Osteocyte (in vitro differentiated cells): Measurements from ENCODE around the gene HMX1. TPM values are rescaled to one million over a fixed set of nuclear protein-coding genes. Genes with fewer than 3 reads are reported as not detected.

Experiments
- DNase-seq: peaks from one replicate; pipeline ENCODE4 v3.0.0; 2021; ENCODE audit warnings: mixed read lengths; ENCODE audit not compliant: unreplicated experiment; ENCODE audit errors: extremely low spot score
- H3K27ac Mint-ChIP-seq: one replicate; pipeline ENCODE4 v1.8.0; 2021; ENCODE audit warnings: mild to moderate bottlenecking, mixed read lengths; ENCODE audit not compliant: unreplicated experiment
- H3K27me3 Mint-ChIP-seq: one replicate; pipeline ENCODE4 v1.8.0; 2021; ENCODE audit warnings: mixed read lengths; ENCODE audit not compliant: unreplicated experiment
- H3K36me3 Mint-ChIP-seq: one replicate; pipeline ENCODE4 v1.8.0; 2021; ENCODE audit warnings: mixed read lengths; ENCODE audit not compliant: unreplicated experiment
- H3K4me1 Mint-ChIP-seq: one replicate; pipeline ENCODE4 v1.8.0; 2021; ENCODE audit warnings: mixed read lengths; ENCODE audit not compliant: unreplicated experiment
- H3K4me3 Mint-ChIP-seq: one replicate; pipeline ENCODE4 v1.8.0; 2021; ENCODE audit warnings: mild to moderate bottlenecking, moderate library complexity, mixed read lengths; ENCODE audit not compliant: unreplicated experiment
- H3K9me3 Mint-ChIP-seq: one replicate; pipeline ENCODE4 v1.8.0; 2021; ENCODE audit warnings: mixed read lengths; ENCODE audit not compliant: unreplicated experiment
- CTCF ChIP-seq: fragments of 200-600 bp; sonication (generic); IDR thresholded peaks from 2 replicates; pipeline ENCODE4 v1.5.0; 2021; ENCODE audit warnings: antibody characterized with exemption, mild to moderate bottlenecking, moderate library complexity
- total RNA-seq: library from RNA; stranded (reverse); gene quantifications from 2 replicates; pipeline ENCODE4 v1.2.1, GENCODE V29; 2021

The HMX1 gene
- total RNA-seq, 1 donor from 2014 or later, result 3.5 TPM

DNA sequence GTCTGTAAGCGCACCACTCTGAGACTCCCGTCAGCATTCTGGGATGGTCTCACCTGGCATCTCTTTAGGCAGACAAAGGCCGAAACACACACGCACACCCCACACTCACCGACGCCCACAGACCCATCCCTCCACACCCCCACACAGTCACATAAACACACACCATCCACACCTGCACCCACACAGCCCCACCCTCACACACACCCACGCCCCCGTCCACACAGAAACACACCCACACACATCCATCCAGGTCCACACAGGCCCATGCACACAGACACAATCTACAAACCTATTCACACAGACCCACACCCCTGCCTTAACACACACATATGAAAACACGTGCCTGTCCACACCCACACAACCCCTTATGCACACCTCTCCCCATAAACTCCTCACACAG, 9.2 kb upstream of the HMX1 start:
- Mint-ChIP-seq H3K27me3 (peaks cover 24% of the 10 kb centered on the region), H3K27ac (no peak overlapping the region), H3K9me3 (no peaks in the 10 kb centered on the region), H3K36me3 (no peaks in the 10 kb centered on the region), H3K4me3 (no peak overlapping the region), H3K4me1 (no peaks in the 10 kb centered on the region)
- DNase-seq, result no peak
- TF ChIP-seq CTCF, result no peak

DNA sequence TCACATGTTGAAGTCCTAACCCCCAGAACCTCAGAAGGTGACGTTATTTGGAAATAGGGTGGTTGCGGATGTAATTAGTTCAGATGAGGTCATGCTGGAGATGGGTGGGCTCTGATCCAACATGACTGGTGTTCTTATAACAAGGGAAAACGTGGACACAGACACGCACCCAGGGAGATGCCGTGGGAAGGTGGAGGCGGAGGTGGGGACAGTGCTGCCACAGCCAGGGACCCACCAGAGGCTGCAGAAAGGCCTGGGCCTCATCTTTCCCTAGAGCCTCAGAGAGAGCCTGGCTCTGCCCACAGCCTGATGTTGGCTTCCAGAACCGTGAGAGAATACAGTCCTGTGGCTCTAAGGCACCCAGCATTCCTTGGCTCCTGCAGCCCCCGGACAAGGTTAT, 7.9 kb upstream of the HMX1 start:
- peaks cover 36% of the 10 kb centered on the region for H3K27me3 Mint-ChIP-seq
- H3K36me3 Mint-ChIP-seq, result no peaks in the 10 kb centered on the region
- H3K4me3 Mint-ChIP-seq, result no peak overlapping the region
- no peak for TF ChIP-seq CTCF
- DNase-seq, result no peak
- no peaks in the 10 kb centered on the region for H3K4me1 Mint-ChIP-seq
- H3K9me3 Mint-ChIP-seq, result no peaks in the 10 kb centered on the region
- no peak overlapping the region for H3K27ac Mint-ChIP-seq

GRCh38 chr4:8878421-8878820, 6.8 kb upstream of the HMX1 start:
- Mint-ChIP-seq H3K4me1 (no peaks in the 10 kb centered on the region), H3K9me3 (no peaks in the 10 kb centered on the region), H3K27me3 (peaks cover 32% of the 10 kb centered on the region), H3K4me3 (no peak overlapping the region), H3K27ac (no peak overlapping the region), H3K36me3 (no peaks in the 10 kb centered on the region)
- TF ChIP-seq CTCF, result no peak
- DNase-seq, result no peak

GRCh38 chr4:8877780-8878040, 6.1 kb upstream of the HMX1 start:
- H3K36me3 Mint-ChIP-seq, result no peaks in the 10 kb centered on the region
- H3K27ac Mint-ChIP-seq, result no peak overlapping the region
- no peaks in the 10 kb centered on the region for H3K9me3 Mint-ChIP-seq
- TF ChIP-seq CTCF, result no peak
- DNase-seq, result no peak
- peaks cover 37% of the 10 kb centered on the region for H3K27me3 Mint-ChIP-seq
- H3K4me3 Mint-ChIP-seq, result no peak overlapping the region
- no peaks in the 10 kb centered on the region for H3K4me1 Mint-ChIP-seq

GRCh38 chr4:8876982-8877779, 5.5 kb upstream of the HMX1 start:
- no peak for TF ChIP-seq CTCF
- DNase-seq, result no peak
- no peaks in the 10 kb centered on the region for H3K9me3 Mint-ChIP-seq
- no peaks in the 10 kb centered on the region for H3K36me3 Mint-ChIP-seq
- H3K27me3 Mint-ChIP-seq, result peaks cover 40% of the 10 kb centered on the region
- H3K4me3 Mint-ChIP-seq, result no peak overlapping the region
- H3K27ac Mint-ChIP-seq, result no peak overlapping the region
- peaks cover under 1% of the 10 kb centered on the region for H3K4me1 Mint-ChIP-seq
